RWPE2 (cell line): Measurements from ENCODE around the gene EPHA6.
A peak's percentile ranks its signal among the peaks of the same experiment; 100 is the strongest.

Source experiments
- ATAC-seq: fragments of 200-7000 bp; cut with Tn5 transposase; 3 replicates; pipeline ENCODE4 v1.9.1; 2021; ENCODE audit warnings: low read depth
- DNase-seq: peaks from one replicate; pipeline ENCODE4 v3.0.0-alpha.2; 2020; ENCODE audit warnings: low spot score
- H3K27ac ChIP-seq: fragments of 450-650 bp; 2 replicates; pipeline ENCODE4 v1.5.1; 2017; ENCODE audit warnings: mild to moderate bottlenecking; ENCODE audit not compliant: poor library complexity, severe bottlenecking
- H3K27me3 ChIP-seq: fragments of 250-450 bp; sonication (Bioruptor Pico); 2 replicates; pipeline ENCODE4 v1.5.1; 2021; ENCODE audit warnings: mild to moderate bottlenecking, moderate library complexity; ENCODE audit not compliant: insufficient read depth, poor library complexity, severe bottlenecking
- H3K36me3 ChIP-seq: fragments of 250-450 bp; sonication (Bioruptor Pico); 2 replicates; pipeline ENCODE4 v1.5.1; 2020; ENCODE audit warnings: low read depth, mild to moderate bottlenecking, moderate library complexity
- H3K4me1 ChIP-seq: fragments of 250-450 bp; sonication (Bioruptor Pico); 2 replicates; pipeline ENCODE4 v1.5.1; 2021; ENCODE audit warnings: mild to moderate bottlenecking, moderate library complexity; ENCODE audit not compliant: insufficient read depth, poor library complexity, severe bottlenecking
- H3K4me3 ChIP-seq: fragments of 250-450 bp; sonication (Bioruptor Pico); 2 replicates; pipeline ENCODE4 v1.5.1; 2021; ENCODE audit warnings: mild to moderate bottlenecking, moderate library complexity; ENCODE audit not compliant: severe bottlenecking
- H3K9me3 ChIP-seq: fragments of 250-450 bp; sonication (Bioruptor Pico); 2 replicates; pipeline ENCODE4 v1.5.1; 2021; ENCODE audit warnings: mild to moderate bottlenecking, moderate library complexity; ENCODE audit not compliant: severe bottlenecking
- TF ChIP-seq, protein P1 (sequence below): fragments of 450-650 bp; IDR thresholded peaks from one replicate; pipeline ENCODE4 v1.5.1; 2017; ENCODE audit warnings: mild to moderate bottlenecking, moderate library complexity; ENCODE audit not compliant: poor library complexity, severe bottlenecking

EPHA6 gene

GRCh38 chr3:96860882-96861281 is 46.5 kb downstream of the EPHA6 start:
- Histone ChIP-seq H3K36me3 (no peaks in the 10 kb centered on the region), H3K9me3 (no peaks in the 10 kb centered on the region), H3K4me3 (no peak overlapping the region), H3K27ac (no peak overlapping the region), H3K4me1 (no peaks in the 10 kb centered on the region), H3K27me3 (no peaks in the 10 kb centered on the region)
- TF ChIP-seq, protein P1, sequence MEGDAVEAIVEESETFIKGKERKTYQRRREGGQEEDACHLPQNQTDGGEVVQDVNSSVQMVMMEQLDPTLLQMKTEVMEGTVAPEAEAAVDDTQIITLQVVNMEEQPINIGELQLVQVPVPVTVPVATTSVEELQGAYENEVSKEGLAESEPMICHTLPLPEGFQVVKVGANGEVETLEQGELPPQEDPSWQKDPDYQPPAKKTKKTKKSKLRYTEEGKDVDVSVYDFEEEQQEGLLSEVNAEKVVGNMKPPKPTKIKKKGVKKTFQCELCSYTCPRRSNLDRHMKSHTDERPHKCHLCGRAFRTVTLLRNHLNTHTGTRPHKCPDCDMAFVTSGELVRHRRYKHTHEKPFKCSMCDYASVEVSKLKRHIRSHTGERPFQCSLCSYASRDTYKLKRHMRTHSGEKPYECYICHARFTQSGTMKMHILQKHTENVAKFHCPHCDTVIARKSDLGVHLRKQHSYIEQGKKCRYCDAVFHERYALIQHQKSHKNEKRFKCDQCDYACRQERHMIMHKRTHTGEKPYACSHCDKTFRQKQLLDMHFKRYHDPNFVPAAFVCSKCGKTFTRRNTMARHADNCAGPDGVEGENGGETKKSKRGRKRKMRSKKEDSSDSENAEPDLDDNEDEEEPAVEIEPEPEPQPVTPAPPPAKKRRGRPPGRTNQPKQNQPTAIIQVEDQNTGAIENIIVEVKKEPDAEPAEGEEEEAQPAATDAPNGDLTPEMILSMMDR = no peak
- ATAC-seq (no peak), DNase-seq (no peak)

- TF ChIP-seq, protein P1 = peak; percentile 89
- Histone ChIP-seq H3K9me3 (no peaks in the 10 kb centered on the region), H3K27ac (no peak overlapping the region), H3K4me1 (no peaks in the 10 kb centered on the region), H3K4me3 (no peak overlapping the region), H3K36me3 (no peaks in the 10 kb centered on the region), H3K27me3 (no peaks in the 10 kb centered on the region)
- ATAC-seq (peak; percentile 60; the same call in 2 of the 3 replicates), DNase-seq (no peak)
Measured at GRCh38 chr3:96863129-96863740, 48.8 kb downstream of the EPHA6 start.

GRCh38 chr3:96865605-96866004 is 51.2 kb downstream of the EPHA6 start:
- TF ChIP-seq, protein P1 = no peak
- DNase-seq (no peak), ATAC-seq (no peak)
- Histone ChIP-seq H3K4me1 (no peaks in the 10 kb centered on the region), H3K36me3 (no peaks in the 10 kb centered on the region), H3K9me3 (no peaks in the 10 kb centered on the region), H3K27ac (no peak overlapping the region), H3K27me3 (no peaks in the 10 kb centered on the region), H3K4me3 (no peak overlapping the region)

DNA sequence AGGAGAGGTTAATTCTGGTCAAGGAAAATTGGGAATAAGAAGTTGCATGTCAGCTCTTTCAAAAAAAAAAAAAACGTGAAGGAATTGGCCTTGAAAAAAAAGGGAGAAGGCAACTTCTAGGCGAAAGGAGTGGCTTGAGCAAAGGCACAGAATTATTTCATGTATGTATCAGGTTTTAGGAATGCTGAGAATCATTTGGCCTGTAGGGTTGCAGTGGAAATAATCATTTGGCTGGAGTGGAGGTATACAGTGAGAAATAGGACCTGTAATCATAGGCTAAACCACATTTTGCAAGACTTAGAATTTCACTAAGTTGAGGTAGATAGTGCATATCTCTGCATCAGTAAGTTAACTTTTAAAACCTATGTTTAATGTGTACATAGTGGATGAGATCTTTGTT is 54.9 kb downstream of the EPHA6 start:
- no peaks in the 10 kb centered on the region for H3K9me3 ChIP-seq
- DNase-seq (no peak), ATAC-seq (no peak)
- H3K27me3 ChIP-seq = no peaks in the 10 kb centered on the region
- no peak overlapping the region for H3K27ac ChIP-seq
- H3K4me1 ChIP-seq = no peaks in the 10 kb centered on the region
- TF ChIP-seq, protein P1 = no peak
- no peak overlapping the region for H3K4me3 ChIP-seq
- no peaks in the 10 kb centered on the region for H3K36me3 ChIP-seq

- Histone ChIP-seq H3K4me3 (no peak overlapping the region), H3K27ac (no peak overlapping the region), H3K9me3 (no peaks in the 10 kb centered on the region), H3K36me3 (no peaks in the 10 kb centered on the region), H3K27me3 (no peaks in the 10 kb centered on the region), H3K4me1 (no peaks in the 10 kb centered on the region)
- ATAC-seq (no peak), DNase-seq (no peak)
- TF ChIP-seq, protein P1 = no peak
Measured at GRCh38 chr3:96877510-96877909, 63.1 kb downstream of the EPHA6 start.
